OCI-LY1 (cell line): ENCODE measurements around the gene FTO.

ENCODE experiments used
- H2AFZ ChIP-seq: fragments of 200-600 bp; sonication (generic), shearing (Covaris generic); 2 replicates; pipeline ENCODE4 v1.6.0; 2014; ENCODE audit warnings: antibody characterized with exemption, mild to moderate bottlenecking, low read length
- H3F3A ChIP-seq: fragments of 200-600 bp; sonication (generic), shearing (Covaris generic); 2 replicates; pipeline ENCODE4 v1.6.0; 2014; ENCODE audit warnings: mild to moderate bottlenecking, antibody characterized with exemption, low read length, moderate library complexity; ENCODE audit not compliant: insufficient read depth
- H3K27ac ChIP-seq: fragments of 200-600 bp; sonication (generic); 2 replicates; pipeline ENCODE4 v1.5.1; 2014; ENCODE audit warnings: low read length, mixed run types, mild to moderate bottlenecking, low read depth; ENCODE audit not compliant: poor library complexity, severe bottlenecking
- H3K27me3 ChIP-seq: fragments of 200-600 bp; sonication (generic); 2 replicates; pipeline ENCODE4 v1.6.0; 2014; ENCODE audit warnings: antibody characterized with exemption, mild to moderate bottlenecking, low read length, moderate library complexity; ENCODE audit not compliant: insufficient read depth
- H3K36me3 ChIP-seq: fragments of 200-600 bp; sonication (generic); 2 replicates; pipeline ENCODE4 v1.6.1; 2014; ENCODE audit warnings: mild to moderate bottlenecking, antibody characterized with exemption, low read length, moderate library complexity, mixed read lengths; ENCODE audit not compliant: insufficient read depth
- H3K4me1 ChIP-seq: fragments of 200-600 bp; sonication (generic); 2 replicates; pipeline ENCODE4 v1.5.1; 2014; ENCODE audit warnings: mild to moderate bottlenecking, low read length, moderate library complexity; ENCODE audit not compliant: insufficient read depth, severe bottlenecking
- H3K4me2 ChIP-seq: fragments of 200-600 bp; sonication (generic), shearing (Covaris generic); 2 replicates; pipeline ENCODE4 v1.6.1; 2014; ENCODE audit warnings: low read length
- H3K4me3 ChIP-seq: fragments of 200-600 bp; sonication (generic); 2 replicates; pipeline ENCODE4 v1.5.1; 2014; ENCODE audit warnings: low read length, low read depth, mild to moderate bottlenecking, mixed read lengths; ENCODE audit not compliant: poor library complexity, severe bottlenecking
- H3K79me2 ChIP-seq: fragments of 200-600 bp; shearing (Covaris generic); 2 replicates; pipeline ENCODE4 v1.6.1; 2016; ENCODE audit warnings: mixed run types, low read length, mixed read lengths; ENCODE audit not compliant: insufficient read depth
- H3K9ac ChIP-seq: fragments of 200-600 bp; sonication (generic), shearing (Covaris generic); 2 replicates; pipeline ENCODE4 v1.6.1; 2014; ENCODE audit warnings: mild to moderate bottlenecking, low read length, mixed read lengths
- H3K9me2 ChIP-seq: fragments of 200-600 bp; sonication (generic), shearing (Covaris generic); 2 replicates; pipeline ENCODE4 v1.6.1; 2014; ENCODE audit warnings: low read depth, mild to moderate bottlenecking, low read length, mixed read lengths
- H3K9me3 ChIP-seq: fragments of 200-600 bp; shearing (Covaris generic); 2 replicates; pipeline ENCODE4 v1.6.1; 2014; ENCODE audit warnings: low read length, mixed read lengths
- H4K20me1 ChIP-seq: fragments of 200-600 bp; sonication (generic), shearing (Covaris generic); 2 replicates; pipeline ENCODE4 v1.6.0; 2016; ENCODE audit warnings: mild to moderate bottlenecking, low read length; ENCODE audit not compliant: insufficient read depth
- EZH2 ChIP-seq: fragments of 200-600 bp; sonication (generic), shearing (Covaris generic); IDR thresholded peaks from 2 replicates; pipeline ENCODE4 v1.8.0; 2017; ENCODE audit warnings: borderline replicate concordance, mixed run types, mild to moderate bottlenecking, antibody characterized with exemption, low read length, moderate library complexity, mixed read lengths
- TF ChIP-seq, protein P1 (sequence below): fragments of 200-600 bp; sonication (generic), shearing (Covaris generic); IDR thresholded peaks from 2 replicates; pipeline ENCODE4 v1.5.1; 2017; ENCODE audit warnings: mild to moderate bottlenecking, antibody characterized with exemption, low read length, moderate library complexity, mixed read lengths

Gene FTO

DNA sequence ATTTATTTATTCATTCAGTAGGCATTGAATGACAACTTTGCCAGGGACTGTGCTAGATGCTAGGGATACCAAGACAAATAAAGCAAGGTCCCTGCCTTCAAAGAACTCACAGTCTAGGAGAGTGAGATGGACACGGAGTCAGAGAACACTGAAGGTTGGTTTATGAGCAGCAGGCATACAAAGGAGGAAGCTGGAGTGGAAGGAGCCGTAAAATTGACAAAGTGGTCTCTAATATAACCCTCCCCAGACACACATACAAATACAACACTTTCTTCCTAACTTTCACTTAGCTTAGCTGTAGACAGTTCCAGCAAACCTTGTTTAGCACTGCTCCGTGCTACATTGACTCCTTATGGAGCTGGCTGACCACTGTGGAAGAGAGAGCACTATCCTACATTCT lies 353.0 kb downstream of the FTO start:
- TF ChIP-seq EZH2: no peak
- TF ChIP-seq, protein P1, sequence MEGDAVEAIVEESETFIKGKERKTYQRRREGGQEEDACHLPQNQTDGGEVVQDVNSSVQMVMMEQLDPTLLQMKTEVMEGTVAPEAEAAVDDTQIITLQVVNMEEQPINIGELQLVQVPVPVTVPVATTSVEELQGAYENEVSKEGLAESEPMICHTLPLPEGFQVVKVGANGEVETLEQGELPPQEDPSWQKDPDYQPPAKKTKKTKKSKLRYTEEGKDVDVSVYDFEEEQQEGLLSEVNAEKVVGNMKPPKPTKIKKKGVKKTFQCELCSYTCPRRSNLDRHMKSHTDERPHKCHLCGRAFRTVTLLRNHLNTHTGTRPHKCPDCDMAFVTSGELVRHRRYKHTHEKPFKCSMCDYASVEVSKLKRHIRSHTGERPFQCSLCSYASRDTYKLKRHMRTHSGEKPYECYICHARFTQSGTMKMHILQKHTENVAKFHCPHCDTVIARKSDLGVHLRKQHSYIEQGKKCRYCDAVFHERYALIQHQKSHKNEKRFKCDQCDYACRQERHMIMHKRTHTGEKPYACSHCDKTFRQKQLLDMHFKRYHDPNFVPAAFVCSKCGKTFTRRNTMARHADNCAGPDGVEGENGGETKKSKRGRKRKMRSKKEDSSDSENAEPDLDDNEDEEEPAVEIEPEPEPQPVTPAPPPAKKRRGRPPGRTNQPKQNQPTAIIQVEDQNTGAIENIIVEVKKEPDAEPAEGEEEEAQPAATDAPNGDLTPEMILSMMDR: no peak
- no peaks in the 10 kb centered on the region for H3K36me3 ChIP-seq
- H3K9me2 ChIP-seq: no peaks in the 10 kb centered on the region
- no peak overlapping the region for H2AFZ ChIP-seq
- H3K79me2 ChIP-seq: no peaks in the 10 kb centered on the region
- no peaks in the 10 kb centered on the region for H4K20me1 ChIP-seq
- no peaks in the 10 kb centered on the region for H3F3A ChIP-seq
- no peak overlapping the region for H3K4me2 ChIP-seq
- no peaks in the 10 kb centered on the region for H3K4me1 ChIP-seq
- H3K9me3 ChIP-seq: no peaks in the 10 kb centered on the region
- no peak overlapping the region for H3K27ac ChIP-seq
- no peak overlapping the region for H3K9ac ChIP-seq
- no peak overlapping the region for H3K4me3 ChIP-seq
- H3K27me3 ChIP-seq: no peaks in the 10 kb centered on the region

- Histone ChIP-seq H3K9me3 (no peaks in the 10 kb centered on the region), H3K4me2 (no peak overlapping the region), H3K36me3 (no peaks in the 10 kb centered on the region), H3K27me3 (no peaks in the 10 kb centered on the region), H3F3A (no peaks in the 10 kb centered on the region), H3K79me2 (no peaks in the 10 kb centered on the region), H2AFZ (no peak overlapping the region), H3K9me2 (no peaks in the 10 kb centered on the region), H3K27ac (no peak overlapping the region), H3K4me1 (no peaks in the 10 kb centered on the region), H3K4me3 (no peak overlapping the region), H3K9ac (no peak overlapping the region), H4K20me1 (no peaks in the 10 kb centered on the region)
- TF ChIP-seq, protein P1: no peak
- no peak for TF ChIP-seq EZH2
Measured at GRCh38 chr16:54059319-54059718, 355.4 kb downstream of the FTO start.

DNA sequence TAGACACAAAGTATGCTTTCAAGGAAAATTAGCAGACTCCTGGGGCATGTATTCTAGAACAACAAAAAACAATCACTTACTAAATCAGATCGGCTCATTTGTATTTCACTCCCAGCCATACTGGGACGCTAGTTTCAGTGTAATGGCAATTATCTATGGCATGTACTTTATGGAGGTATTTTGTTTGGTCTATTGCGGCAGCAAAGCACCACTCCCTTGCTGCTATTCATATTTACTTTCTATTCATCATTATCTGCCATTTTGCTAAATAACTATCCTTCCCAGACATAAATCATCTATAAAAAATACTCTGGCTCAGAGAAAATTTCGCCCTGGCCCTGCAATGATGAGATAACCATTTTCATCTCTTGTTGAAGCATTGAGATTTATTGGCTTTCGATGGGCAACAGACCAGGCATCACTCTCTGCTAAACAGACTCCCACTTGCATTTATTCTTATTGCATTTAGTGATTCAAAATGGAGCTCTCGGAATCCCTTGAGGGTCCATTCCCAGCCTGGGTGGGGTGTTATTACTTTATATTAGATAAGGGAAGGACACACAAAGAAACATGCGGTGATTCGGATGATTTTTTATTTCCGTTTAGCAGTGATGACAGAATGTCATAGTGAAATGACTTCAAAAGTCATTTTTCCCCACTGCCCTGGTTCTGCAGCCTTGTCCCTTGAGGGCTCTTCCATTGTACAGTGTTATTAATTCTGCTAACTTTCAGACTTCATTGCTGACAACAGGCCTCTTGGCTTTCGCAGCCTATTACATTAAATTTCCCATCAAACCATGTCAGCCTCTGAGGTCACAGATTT lies 356.9 kb downstream of the FTO start:
- Histone ChIP-seq H3K4me3 (no peak overlapping the region), H3K9me3 (no peaks in the 10 kb centered on the region), H3K4me2 (no peak overlapping the region), H3K27ac (no peak overlapping the region), H2AFZ (no peak overlapping the region), H3K9ac (no peak overlapping the region), H3K79me2 (no peaks in the 10 kb centered on the region), H3K36me3 (no peaks in the 10 kb centered on the region), H3K9me2 (no peaks in the 10 kb centered on the region), H3F3A (no peaks in the 10 kb centered on the region), H3K4me1 (no peaks in the 10 kb centered on the region), H3K27me3 (no peaks in the 10 kb centered on the region), H4K20me1 (no peaks in the 10 kb centered on the region)
- TF ChIP-seq, protein P1: no peak
- no peak for TF ChIP-seq EZH2
